OCI-M1 (cell line): Measurements from ENCODE around the gene CELF1.

Experiments used
- DNase-seq: peaks from one replicate; lab custom pipeline; 2025; lab: John Stamatoyannopoulos, UW

Gene CELF1

GRCh38 chr11:47445840-47446239 is 107.1 kb downstream of the CELF1 start:
- DNase-seq, result no peak

GRCh38 chr11:47443817-47444216 is 109.1 kb downstream of the CELF1 start:
- no peak for DNase-seq

GRCh38 chr11:47443028-47443700 is 109.8 kb downstream of the CELF1 start:
- DNase-seq, result no peak

- no peak for DNase-seq
Observed at GRCh38 chr11:47442514-47442913, 110.4 kb downstream of the CELF1 start.

- no peak for DNase-seq
Observed at GRCh38 chr11:47441421-47441820, 111.5 kb downstream of the CELF1 start.

- DNase-seq, result no peak
Observed at GRCh38 chr11:47440054-47440476, 112.9 kb downstream of the CELF1 start.

GRCh38 chr11:47438721-47439120 is 114.2 kb downstream of the CELF1 start:
- no peak for DNase-seq

- DNase-seq, result no peak
Observed at GRCh38 chr11:47437746-47438418, 115.0 kb downstream of the CELF1 start.

GRCh38 chr11:47437218-47437745 is 115.7 kb downstream of the CELF1 start:
- no peak for DNase-seq

GRCh38 chr11:47436726-47437125 is 116.2 kb downstream of the CELF1 start:
- DNase-seq, result no peak

GRCh38 chr11:47435687-47436086 is 117.2 kb downstream of the CELF1 start:
- DNase-seq, result no peak

- no peak for DNase-seq
Observed at GRCh38 chr11:47434011-47434786, 118.7 kb downstream of the CELF1 start.

GRCh38 chr11:47433157-47433556 is 119.8 kb downstream of the CELF1 start:
- DNase-seq, result no peak

GRCh38 chr11:47431356-47432083 is 121.4 kb downstream of the CELF1 start:
- DNase-seq, result no peak

- no peak for DNase-seq
Observed at GRCh38 chr11:47430524-47430923, 122.4 kb downstream of the CELF1 start.

GRCh38 chr11:47426062-47426956 is 126.6 kb downstream of the CELF1 start, which contains the start of gene PSMC3:
PSMC3 (minus strand) TSS chr11:47426439; CDS start chr11:47426279, 160 bp downstream.
- peak; percentile 98 for DNase-seq

GRCh38 chr11:47425611-47426010 is 127.3 kb downstream of the CELF1 start:
- no peak for DNase-seq

GRCh38 chr11:47418454-47419259 is 134.3 kb downstream of the CELF1 start:
- no peak for DNase-seq

GRCh38 chr11:47417712-47418111 is 135.2 kb downstream of the CELF1 start:
- DNase-seq, result no peak

- DNase-seq, result no peak
Observed at GRCh38 chr11:47415949-47416472, 136.9 kb downstream of the CELF1 start.
